G401 (cell line): ENCODE results near the gene DDT. TPM values are rescaled to one million over a fixed set of nuclear protein-coding genes. Genes with fewer than 3 reads are reported as not detected.
"Not testable (repeated sequence)": the region's sequence is repeated elsewhere in the genome, so short reads cannot be mapped to it uniquely, and the experiment has no call there.

Experiments
- DNase-seq: peaks from one replicate; pipeline ENCODE4 v3.0.0-alpha.2; 2015; ENCODE audit warnings: low spot score
- in situ Hi-C: cut with HindIII; loops from 2 replicates; pipeline ENCODE4 v1.10.0; 2016; ENCODE audit warnings: low sequenced_read_pairs, mixed read lengths
- total RNA-seq: library from RNA; depleted of rRNA; stranded (reverse); fragments of >200 nt; shearing (Covaris generic); gene quantifications from 2 replicates; pipeline ENCODE4 v1.2.3, GENCODE V29; 2014; rRNA removed

DDT gene
- not detected in 2 replicates for total RNA-seq

GRCh38 chr22:23974345-23974744 lies at the start of gene DDT:
DDT (minus strand) TSS chr22:23974441; CDS start chr22:23974414, 27 bp downstream.
- in situ Hi-C loops, DNase-seq: not testable (repeated sequence)

- DNase-seq: no peak
- in situ Hi-C loops: no loop called here
Measured at GRCh38 chr22:24023204-24023789, 49.1 kb upstream of the DDT start.

DNA sequence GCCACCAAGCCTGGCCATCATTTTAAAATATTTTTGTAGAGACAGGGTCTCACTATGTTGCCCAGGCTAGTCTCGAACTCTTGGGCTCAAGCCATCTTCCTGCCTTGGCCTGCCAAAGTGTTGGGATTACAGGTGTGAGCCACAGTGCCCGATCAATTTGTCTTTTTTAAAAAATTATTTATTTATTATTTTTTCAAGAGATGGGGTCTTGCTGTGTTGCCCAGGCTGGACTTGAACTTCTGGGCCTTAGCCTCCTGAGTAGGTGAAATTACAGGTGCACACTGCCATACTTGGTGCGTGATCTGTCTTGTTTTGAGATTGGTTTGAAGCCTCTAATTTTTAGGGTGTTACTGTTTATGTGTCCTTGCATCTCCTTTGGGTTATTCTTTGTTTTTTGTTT lies 47.1 kb upstream of the DDT start:
- in situ Hi-C loops: no loop called here

GRCh38 chr22:24016156-24016555 lies 41.9 kb upstream of the DDT start:
- in situ Hi-C loops: no loop called here

More for the DNA sequence above, 47.1 kb upstream of the DDT start:
- DNase-seq: no peak

DNA sequence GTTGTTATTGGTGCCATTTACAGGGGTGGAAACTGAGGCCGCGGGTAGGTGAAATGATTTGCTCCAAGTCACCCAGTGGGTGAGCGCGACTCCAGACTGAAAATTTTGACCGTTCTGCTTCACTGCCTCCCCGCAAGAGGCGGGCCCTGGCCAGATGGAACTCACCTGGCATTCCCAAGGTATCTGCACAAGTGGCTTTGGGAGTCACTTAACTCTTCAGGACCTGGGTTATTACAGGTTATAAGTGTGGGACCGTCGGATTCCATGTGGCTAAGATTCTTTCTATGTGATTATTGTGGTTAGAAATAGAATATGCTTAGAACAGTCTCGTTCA lies 37.5 kb upstream of the DDT start:
- in situ Hi-C loops: no loop called here

More at GRCh38 chr22:24016156-24016555, 41.9 kb upstream of the DDT start:
- no peak for DNase-seq

DNA sequence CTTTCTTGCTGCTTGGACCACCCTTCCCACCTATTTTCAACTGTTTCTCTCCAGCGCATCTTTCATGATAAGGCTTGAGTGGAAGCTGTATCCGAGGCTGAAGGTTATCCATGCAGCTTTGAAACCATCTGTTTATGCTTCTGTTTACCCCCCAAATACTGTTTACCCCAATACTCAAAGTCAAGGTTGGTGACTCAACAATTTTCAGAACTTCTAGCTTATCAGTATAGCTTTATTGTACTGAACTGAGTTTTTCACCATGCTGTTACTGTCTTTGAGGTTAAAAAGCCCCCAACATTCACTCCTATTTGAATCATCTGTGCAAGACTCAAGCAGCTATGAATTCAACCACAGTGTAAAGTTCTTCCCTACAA lies 35.8 kb upstream of the DDT start:
- no peak for DNase-seq
- in situ Hi-C loops: no loop called here

More for the DNA sequence above, 37.5 kb upstream of the DDT start:
- DNase-seq: peak; percentile 41

DNA sequence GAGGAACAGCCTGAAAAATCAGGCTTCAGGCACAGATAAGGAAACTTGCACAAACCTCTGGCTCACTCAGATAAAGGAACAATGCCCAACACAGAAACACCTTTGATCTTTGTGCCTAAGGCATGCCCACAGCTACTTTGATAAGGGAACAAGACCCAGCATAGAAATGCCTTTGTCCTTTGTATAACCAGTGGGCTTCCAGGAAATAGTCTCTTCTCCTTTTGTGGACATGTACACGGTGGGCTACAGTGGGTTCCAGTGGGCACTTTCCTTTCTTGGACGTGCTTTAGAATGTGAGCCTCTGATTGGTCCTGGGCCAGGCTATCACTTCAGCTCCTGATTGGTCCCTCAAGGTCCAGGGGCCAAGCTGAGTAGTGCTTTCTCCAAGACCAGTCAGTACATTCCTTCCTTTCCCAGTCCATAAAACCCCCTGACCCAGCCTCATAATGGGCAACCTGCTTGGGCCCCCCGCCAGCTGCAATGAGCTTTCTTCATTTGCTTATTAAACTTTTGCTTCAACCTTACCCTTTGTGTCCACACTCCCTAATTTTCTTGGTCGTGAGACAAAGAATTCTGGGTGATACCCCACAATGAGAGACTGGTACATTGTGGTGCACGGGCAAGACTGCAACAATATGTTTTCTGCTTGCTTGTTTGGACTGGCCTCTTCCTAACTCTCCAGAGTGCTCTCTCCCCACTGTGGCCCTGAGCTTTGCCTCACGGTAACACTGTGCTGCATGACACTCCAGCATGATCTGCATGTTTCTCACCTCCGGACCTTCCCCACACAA lies 35.2 kb upstream of the DDT start:
- DNase-seq: no peak
- in situ Hi-C loops: no loop called here

GRCh38 chr22:24008381-24009226 lies 34.4 kb upstream of the DDT start:
- no peak for DNase-seq
- in situ Hi-C loops: no loop called here

DNA sequence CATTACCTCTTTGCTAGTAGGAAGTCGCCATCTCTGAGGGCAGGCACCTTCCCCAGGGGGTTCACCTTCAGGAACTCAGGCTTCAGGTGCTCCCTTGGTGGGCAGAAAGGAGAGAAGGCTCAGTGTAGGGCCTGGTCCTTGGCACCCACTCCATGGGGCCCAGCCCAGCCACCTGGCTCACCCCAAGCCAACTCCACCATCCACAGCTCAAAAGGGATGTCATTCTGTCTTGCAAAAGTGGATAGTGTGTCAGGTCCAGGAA lies 33.7 kb upstream of the DDT start:
- in situ Hi-C loops: no loop called here
- DNase-seq: no peak

DNA sequence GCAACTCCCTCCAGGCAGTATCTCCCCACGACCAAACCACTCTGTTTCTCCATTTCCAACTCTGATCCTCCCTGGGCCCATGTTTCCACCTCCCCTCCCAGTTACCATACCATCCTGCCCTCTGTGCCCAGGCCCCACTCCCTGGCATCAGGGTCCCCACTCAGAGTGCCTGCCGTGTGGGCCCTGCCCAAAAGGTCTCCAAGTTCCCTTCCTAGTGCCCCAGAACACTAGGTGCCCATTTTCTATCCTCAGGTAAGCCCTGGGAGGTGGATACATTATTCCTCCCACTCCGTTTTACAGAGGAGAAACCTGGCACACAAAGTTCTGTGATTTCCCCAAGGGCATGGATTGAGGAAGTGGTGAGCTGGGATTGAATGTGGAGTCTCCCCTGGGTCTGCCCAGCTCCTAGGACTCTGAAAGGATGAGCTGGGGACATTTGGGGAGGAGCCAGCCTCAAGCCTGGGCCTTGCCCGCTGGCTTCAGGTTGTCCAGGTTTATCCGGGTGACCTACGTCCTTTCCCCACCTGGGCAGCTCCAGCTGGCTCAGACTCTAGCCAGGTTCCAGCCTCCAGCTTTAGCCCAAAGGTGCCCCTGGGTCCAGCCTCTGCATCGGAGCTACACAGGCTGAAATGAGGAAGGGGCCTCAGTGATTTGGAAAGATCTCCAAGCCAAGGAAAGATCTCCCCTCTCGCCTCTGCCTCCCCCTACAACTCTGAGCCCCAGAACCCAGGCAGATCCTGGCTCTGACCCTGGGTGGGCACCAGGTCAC lies 33.2 kb upstream of the DDT start:
- in situ Hi-C loops: no loop called here

DNA sequence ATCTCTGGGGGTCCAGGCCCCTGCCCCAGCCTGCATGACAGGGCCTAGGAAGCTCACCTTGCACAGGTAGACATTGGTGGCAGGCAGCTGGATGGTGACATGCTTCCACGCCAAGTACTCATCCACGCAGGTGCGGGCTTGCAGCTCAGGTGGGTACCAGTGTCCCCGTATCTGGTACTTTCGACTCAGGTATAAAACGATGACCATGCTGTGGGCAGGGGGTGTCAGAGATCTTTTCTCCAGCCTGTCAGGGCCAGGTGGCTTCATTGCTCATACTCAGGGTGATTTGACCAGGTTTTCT lies 32.6 kb upstream of the DDT start:
- DNase-seq: no peak
- in situ Hi-C loops: no loop called here

More for the DNA sequence above, 33.2 kb upstream of the DDT start:
- DNase-seq: no peak

DNA sequence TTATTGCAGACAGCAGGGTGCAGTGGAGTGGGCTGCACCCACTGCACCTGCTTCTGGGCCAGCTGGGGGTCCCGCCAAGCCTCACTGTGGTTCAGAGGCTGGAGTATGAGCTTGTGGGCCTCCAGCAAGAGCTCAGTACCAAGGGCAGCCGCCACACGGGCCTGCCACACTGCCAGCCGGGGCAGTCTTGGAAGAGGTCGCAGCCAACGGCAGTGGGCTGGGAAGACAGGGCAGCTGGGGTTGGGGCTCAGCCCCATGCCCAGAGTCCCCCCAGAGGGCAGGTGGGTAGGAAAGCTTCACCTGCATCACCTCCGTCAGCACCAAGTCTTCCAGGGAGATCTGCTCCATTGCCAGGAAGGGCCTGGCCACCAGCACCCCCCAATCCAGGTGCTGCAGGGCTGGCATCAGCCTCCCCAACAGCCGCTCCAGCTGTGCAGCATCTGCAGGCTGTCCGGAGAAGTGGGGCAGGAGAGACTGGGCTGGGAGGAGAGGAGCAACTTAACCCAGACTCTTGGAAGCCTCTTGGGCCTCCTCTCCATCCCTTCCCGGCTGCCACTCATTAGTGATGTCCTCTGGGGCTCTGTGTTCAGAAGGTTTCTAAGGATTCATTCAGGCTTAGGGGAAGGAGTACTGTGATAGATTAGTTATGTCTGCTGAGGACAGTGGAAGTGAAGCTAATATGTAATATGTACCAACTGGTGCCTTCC lies 32.1 kb upstream of the DDT start:
- DNase-seq: no peak
- in situ Hi-C loops: no loop called here

DNA sequence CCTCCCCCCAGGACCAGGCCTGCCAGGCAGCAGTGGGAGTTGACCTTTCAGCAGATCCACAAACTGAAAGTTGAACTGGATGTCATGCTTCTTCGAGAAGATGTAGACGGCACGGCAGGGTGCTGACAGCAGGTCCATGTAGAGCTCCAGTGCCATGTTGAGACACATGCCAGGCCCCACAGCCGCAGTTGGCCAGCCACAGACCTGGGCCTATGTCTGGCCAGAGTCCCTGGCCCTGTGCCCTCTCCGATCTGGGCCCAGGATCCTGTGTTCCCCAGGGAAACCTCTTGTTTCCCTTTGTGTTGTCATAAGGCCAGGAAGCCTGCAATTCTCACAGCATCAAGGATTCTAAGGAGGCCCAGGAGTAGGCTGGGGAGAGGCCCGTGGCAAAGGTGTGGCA lies 31.0 kb upstream of the DDT start, which contains the start of gene GSTT4:
TSS of gene GSTT4 (minus strand) at position 253 of the 400 bp plus-strand sequence. CDS start at position 156, 97 bp downstream.
- DNase-seq: peak; percentile 47
- in situ Hi-C loops: no loop called here

GRCh38 chr22:24003887-24004286 lies 29.6 kb upstream of the DDT start:
- DNase-seq: no peak
- in situ Hi-C loops: no loop called here

- no peak for DNase-seq
- in situ Hi-C loops: no loop called here
Measured at GRCh38 chr22:24002851-24003250, 28.6 kb upstream of the DDT start.

- in situ Hi-C loops: no loop called here
- DNase-seq: no peak
Measured at GRCh38 chr22:24002272-24002671, 28.0 kb upstream of the DDT start.

DNA sequence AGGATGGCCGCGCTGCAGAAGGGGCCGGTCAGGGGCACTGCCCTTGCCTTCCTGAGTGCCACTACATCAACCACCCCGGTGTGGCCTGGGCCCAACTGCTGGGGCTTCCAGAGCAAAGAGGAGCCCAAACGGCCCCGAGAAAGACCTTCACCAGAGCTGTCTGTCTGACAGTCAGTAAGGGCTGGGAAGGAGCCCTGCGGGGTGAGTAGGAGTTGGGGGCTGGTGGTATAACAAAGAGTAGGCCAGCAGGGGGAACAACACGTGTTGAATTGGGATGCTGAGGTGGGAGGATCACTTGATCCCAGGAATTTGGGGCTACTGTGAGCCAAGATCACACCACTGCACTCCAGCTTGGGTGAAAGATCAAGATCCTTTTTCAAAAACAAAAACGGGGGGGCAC lies 27.1 kb upstream of the DDT start:
- in situ Hi-C loops: no loop called here

DNA sequence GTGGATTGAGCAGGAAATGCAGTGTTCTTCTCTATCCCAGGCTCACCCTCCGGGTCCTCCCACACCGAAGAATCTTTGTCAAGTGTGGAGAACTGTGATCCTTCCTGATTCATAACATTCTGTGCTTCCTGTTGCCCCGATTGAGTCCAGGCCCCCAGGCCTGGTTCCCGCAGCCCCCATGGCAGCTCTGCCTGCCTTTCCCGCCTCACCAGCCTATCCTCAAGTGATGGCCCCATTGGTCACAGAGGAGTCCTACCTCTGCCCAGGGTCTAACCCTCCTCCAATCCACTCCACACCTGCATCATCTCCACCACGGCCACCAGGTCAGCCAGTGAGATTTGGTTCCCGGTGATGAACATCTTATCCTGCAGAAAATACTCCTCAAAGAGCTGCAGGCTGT lies 25.5 kb upstream of the DDT start:
- in situ Hi-C loops, DNase-seq: not testable (repeated sequence)

More for the DNA sequence above, 27.1 kb upstream of the DDT start:
- no peak for DNase-seq

DNA sequence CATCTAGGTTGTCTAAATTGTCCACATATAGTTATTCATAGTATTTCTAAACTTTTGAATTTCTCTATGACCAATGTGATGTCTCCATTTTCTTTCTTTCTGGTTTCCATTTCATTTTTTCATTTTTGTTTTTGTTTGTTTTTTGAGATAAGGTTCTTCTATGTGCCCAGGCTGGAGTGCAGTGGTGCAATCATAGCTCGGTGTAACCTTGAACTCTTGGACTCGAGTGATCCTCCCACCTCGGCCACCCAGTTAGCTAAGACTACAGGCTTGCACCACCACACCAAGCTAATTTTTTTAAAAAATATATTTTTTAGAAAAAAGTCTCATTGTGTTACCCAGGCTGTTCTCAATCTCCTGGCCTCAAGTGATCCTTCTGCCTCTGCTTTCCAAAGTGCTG lies 22.9 kb upstream of the DDT start:
- in situ Hi-C loops: no loop called here
- no peak for DNase-seq
